ENCODE results near the gene CAMK2A. TPM values are rescaled to one million over a fixed set of nuclear protein-coding genes. Genes with fewer than 3 reads are reported as not detected.

Gene CAMK2A
- total RNA-seq, 2 experiments from 2014 or later, result not detected

- Histone ChIP-seq H3K4me1 (ENCODE audit: insufficient read depth, low read length, poor library complexity, severe bottlenecking) (no peaks in the 10 kb centered on the region), H4K20me1 (ENCODE audit: insufficient read depth, low read length) (no peaks in the 10 kb centered on the region), H3K79me2 (ENCODE audit: insufficient read depth, low read depth, low read length) (no peaks in the 10 kb centered on the region), H2AFZ (ENCODE audit: low read length) (no peak overlapping the region), H3K4me2 (ENCODE audit: low read length) (no peak overlapping the region), H3K27ac (ENCODE audit: low read depth, low read length, poor library complexity, severe bottlenecking) (no peak overlapping the region), H3K4me3 (ENCODE audit: low read depth, low read length, poor library complexity, severe bottlenecking) (no peak overlapping the region), H3K9me2 (ENCODE audit: insufficient read depth, low read length) (no peaks in the 10 kb centered on the region), H3K36me3 (ENCODE audit: insufficient read depth, low read length) (no peaks in the 10 kb centered on the region), H3K9me3 (ENCODE audit: low read length) (no peaks in the 10 kb centered on the region)
- no TSS peak for BruUV-seq (replicated peaks)
- CTCF ChIA-PET (ENCODE audit: unreplicated experiment), result no interaction called here
- intact Hi-C loops (cut with micrococcal nuclease; ENCODE audit: unreplicated experiment), result no loop called here
- TF ChIP-seq EZH2phosphoT487 (IDR thresholded peaks at IDR 0.05; ENCODE audit: borderline replicate concordance, low read depth, low read length) (no peak), CTCF (conservative IDR thresholded peaks at IDR 0.05; ENCODE audit: low read length) (no peak)
- POLR2A ChIA-PET, result interaction anchor here (0.9 kb wide), 1 partner anchor 62 kb away, joined by 3 read pairs; no protein-coding TSS in a partner anchor
- no peak for DNase-seq (ENCODE audit: low spot score)
Measured at GRCh38 chr5:150265870-150266383, 23.6 kb downstream of the CAMK2A start.

- BruUV-seq (replicated peaks), result no TSS peak
- Histone ChIP-seq H2AFZ (ENCODE audit: low read length) (no peak overlapping the region), H3K4me2 (ENCODE audit: low read length) (no peak overlapping the region)
Measured at GRCh38 chr5:150264667-150265603, 24.6 kb downstream of the CAMK2A start.

More at GRCh38 chr5:150264667-150265603, 24.6 kb downstream of the CAMK2A start:
- no peak for TF ChIP-seq EZH2phosphoT487 (IDR thresholded peaks at IDR 0.05; ENCODE audit: borderline replicate concordance, low read depth, low read length)
- TF ChIP-seq CTCF (conservative IDR thresholded peaks at IDR 0.05; ENCODE audit: low read length), result no peak
- Histone ChIP-seq H3K36me3 (ENCODE audit: insufficient read depth, low read length) (no peaks in the 10 kb centered on the region), H4K20me1 (ENCODE audit: insufficient read depth, low read length) (no peaks in the 10 kb centered on the region), H3K4me3 (ENCODE audit: low read depth, low read length, poor library complexity, severe bottlenecking) (no peak overlapping the region), H3K27ac (ENCODE audit: low read depth, low read length, poor library complexity, severe bottlenecking) (no peak overlapping the region), H3K9me3 (ENCODE audit: low read length) (no peaks in the 10 kb centered on the region), H3K4me1 (ENCODE audit: insufficient read depth, low read length, poor library complexity, severe bottlenecking) (no peaks in the 10 kb centered on the region), H3K79me2 (ENCODE audit: insufficient read depth, low read depth, low read length) (no peaks in the 10 kb centered on the region), H3K9me2 (ENCODE audit: insufficient read depth, low read length) (no peaks in the 10 kb centered on the region)
- DNase-seq (ENCODE audit: low spot score), result no peak
- ChIA-PET CTCF (ENCODE audit: unreplicated experiment) (no interaction called here), POLR2A (no interaction called here)
- intact Hi-C loops (cut with micrococcal nuclease; ENCODE audit: unreplicated experiment), result no loop called here
